SK-N-SH (cell line): ENCODE measurements around the gene THSD4.

Source experiments
- GABPA ChIP-seq: IDR thresholded peaks from 2 replicates; pipeline ENCODE4 v1.4.0; 2012; ENCODE audit warnings: low read depth, mild to moderate bottlenecking
- GATA2 ChIP-seq: sonication (generic); formaldehyde crosslinking; IDR thresholded peaks from 2 replicates; pipeline ENCODE4 v1.5.0; 2020; ENCODE audit warnings: mild to moderate bottlenecking, missing genetic modification reagents
- MEF2A ChIP-seq: IDR thresholded peaks from 2 replicates; pipeline ENCODE4 v1.4.0; 2012; ENCODE audit warnings: low read depth, borderline replicate concordance
- RAD21 ChIP-seq: IDR thresholded peaks from 2 replicates; pipeline ENCODE4 v1.6.1; 2012; ENCODE audit warnings: mild to moderate bottlenecking, low read length
- SIN3A ChIP-seq: IDR thresholded peaks from 2 replicates; pipeline ENCODE4 v1.6.1; 2012; ENCODE audit warnings: low read depth, mild to moderate bottlenecking, low read length, moderate library complexity, borderline replicate concordance
- TCF12 ChIP-seq: IDR thresholded peaks from 2 replicates; pipeline ENCODE4 v1.4.0; 2012
- TF ChIP-seq, protein P1 (sequence below): IDR thresholded peaks from 2 replicates; pipeline ENCODE4 v1.4.0; 2012; ENCODE audit warnings: low read depth, borderline replicate concordance
- TF ChIP-seq, protein P2 (sequence below): fragments of 200-600 bp; sonication (generic); IDR thresholded peaks from 2 replicates; pipeline ENCODE4 v1.6.1; 2017; ENCODE audit warnings: antibody characterized with exemption, mild to moderate bottlenecking, moderate library complexity
- TF ChIP-seq, protein P3 (sequence below): IDR thresholded peaks from 2 replicates; pipeline ENCODE4 v1.6.1; 2012; ENCODE audit warnings: mild to moderate bottlenecking, low read depth, low read length, moderate library complexity
- TF ChIP-seq, protein P4 (sequence below): IDR thresholded peaks from 2 replicates; pipeline ENCODE4 v1.4.0; 2012; ENCODE audit warnings: low read depth

DNA sequence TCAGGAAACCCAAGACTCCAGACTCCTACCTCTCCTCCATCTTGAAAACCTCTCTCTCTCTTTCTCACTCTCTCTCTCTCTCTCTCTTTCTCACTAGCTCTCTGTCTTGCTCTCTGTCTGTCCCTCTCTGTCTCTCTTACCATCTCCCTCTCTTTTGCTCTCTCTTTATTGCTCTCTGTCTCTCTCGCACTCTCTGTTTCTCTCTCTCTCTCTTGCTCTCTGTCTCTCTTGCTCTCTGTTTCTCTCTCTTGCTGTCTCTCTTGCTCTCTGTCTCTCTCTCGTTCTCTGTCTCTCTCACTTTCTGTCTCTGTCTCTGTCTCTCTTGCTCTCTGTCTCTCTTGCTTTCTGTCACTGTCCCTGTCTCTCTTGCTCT, 620.1 kb downstream of the THSD4 start:
- TF ChIP-seq, protein P1, sequence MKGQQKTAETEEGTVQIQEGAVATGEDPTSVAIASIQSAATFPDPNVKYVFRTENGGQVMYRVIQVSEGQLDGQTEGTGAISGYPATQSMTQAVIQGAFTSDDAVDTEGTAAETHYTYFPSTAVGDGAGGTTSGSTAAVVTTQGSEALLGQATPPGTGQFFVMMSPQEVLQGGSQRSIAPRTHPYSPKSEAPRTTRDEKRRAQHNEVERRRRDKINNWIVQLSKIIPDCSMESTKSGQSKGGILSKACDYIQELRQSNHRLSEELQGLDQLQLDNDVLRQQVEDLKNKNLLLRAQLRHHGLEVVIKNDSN, result no peak
- TF ChIP-seq, protein P2, sequence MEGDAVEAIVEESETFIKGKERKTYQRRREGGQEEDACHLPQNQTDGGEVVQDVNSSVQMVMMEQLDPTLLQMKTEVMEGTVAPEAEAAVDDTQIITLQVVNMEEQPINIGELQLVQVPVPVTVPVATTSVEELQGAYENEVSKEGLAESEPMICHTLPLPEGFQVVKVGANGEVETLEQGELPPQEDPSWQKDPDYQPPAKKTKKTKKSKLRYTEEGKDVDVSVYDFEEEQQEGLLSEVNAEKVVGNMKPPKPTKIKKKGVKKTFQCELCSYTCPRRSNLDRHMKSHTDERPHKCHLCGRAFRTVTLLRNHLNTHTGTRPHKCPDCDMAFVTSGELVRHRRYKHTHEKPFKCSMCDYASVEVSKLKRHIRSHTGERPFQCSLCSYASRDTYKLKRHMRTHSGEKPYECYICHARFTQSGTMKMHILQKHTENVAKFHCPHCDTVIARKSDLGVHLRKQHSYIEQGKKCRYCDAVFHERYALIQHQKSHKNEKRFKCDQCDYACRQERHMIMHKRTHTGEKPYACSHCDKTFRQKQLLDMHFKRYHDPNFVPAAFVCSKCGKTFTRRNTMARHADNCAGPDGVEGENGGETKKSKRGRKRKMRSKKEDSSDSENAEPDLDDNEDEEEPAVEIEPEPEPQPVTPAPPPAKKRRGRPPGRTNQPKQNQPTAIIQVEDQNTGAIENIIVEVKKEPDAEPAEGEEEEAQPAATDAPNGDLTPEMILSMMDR, result no peak
- TF ChIP-seq, protein P3, sequence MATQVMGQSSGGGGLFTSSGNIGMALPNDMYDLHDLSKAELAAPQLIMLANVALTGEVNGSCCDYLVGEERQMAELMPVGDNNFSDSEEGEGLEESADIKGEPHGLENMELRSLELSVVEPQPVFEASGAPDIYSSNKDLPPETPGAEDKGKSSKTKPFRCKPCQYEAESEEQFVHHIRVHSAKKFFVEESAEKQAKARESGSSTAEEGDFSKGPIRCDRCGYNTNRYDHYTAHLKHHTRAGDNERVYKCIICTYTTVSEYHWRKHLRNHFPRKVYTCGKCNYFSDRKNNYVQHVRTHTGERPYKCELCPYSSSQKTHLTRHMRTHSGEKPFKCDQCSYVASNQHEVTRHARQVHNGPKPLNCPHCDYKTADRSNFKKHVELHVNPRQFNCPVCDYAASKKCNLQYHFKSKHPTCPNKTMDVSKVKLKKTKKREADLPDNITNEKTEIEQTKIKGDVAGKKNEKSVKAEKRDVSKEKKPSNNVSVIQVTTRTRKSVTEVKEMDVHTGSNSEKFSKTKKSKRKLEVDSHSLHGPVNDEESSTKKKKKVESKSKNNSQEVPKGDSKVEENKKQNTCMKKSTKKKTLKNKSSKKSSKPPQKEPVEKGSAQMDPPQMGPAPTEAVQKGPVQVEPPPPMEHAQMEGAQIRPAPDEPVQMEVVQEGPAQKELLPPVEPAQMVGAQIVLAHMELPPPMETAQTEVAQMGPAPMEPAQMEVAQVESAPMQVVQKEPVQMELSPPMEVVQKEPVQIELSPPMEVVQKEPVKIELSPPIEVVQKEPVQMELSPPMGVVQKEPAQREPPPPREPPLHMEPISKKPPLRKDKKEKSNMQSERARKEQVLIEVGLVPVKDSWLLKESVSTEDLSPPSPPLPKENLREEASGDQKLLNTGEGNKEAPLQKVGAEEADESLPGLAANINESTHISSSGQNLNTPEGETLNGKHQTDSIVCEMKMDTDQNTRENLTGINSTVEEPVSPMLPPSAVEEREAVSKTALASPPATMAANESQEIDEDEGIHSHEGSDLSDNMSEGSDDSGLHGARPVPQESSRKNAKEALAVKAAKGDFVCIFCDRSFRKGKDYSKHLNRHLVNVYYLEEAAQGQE, result no peak
- no peak for TF ChIP-seq GATA2 (CRISPR knock-in tag)
- no peak for TF ChIP-seq TCF12
- no peak for TF ChIP-seq GABPA
- no peak for TF ChIP-seq RAD21
- no peak for TF ChIP-seq MEF2A
- TF ChIP-seq SIN3A, result no peak
- TF ChIP-seq, protein P4, sequence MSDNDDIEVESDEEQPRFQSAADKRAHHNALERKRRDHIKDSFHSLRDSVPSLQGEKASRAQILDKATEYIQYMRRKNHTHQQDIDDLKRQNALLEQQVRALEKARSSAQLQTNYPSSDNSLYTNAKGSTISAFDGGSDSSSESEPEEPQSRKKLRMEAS, result no peak
